Anterior cingulate cortex (tissue), 58 donors: ENCODE results near the gene COL13A1.
A peak's percentile ranks its signal among the peaks of the same experiment; 100 is the strongest.

ENCODE experiments used
- DNase-seq, 58 donors: peaks; one replicate each; lab custom pipeline; 2025; lab: John Stamatoyannopoulos, UW

COL13A1 gene

GRCh38 chr10:69899727-69900595 lies 98.3 kb downstream of the COL13A1 start:
- DNase-seq, result no peak

- no peak for DNase-seq
These were observed 99.3 kb downstream of the COL13A1 start for GRCh38 chr10:69901022-69901421.

- DNase-seq, result peak in 13 of 58 donors; percentile 3 to 25 (median 12)
These were observed 100.2 kb downstream of the COL13A1 start for GRCh38 chr10:69901628-69902505.

- DNase-seq, result peak in 7 of 58 donors; percentile 15 to 59 (median 18)
These were observed 101.3 kb downstream of the COL13A1 start for GRCh38 chr10:69902835-69903535.

- DNase-seq, result no peak
These were observed 102.8 kb downstream of the COL13A1 start for GRCh38 chr10:69904533-69904932.

- DNase-seq, result no peak
These were observed 104.7 kb downstream of the COL13A1 start for GRCh38 chr10:69906425-69906824.

- no peak for DNase-seq
These were observed 105.8 kb downstream of the COL13A1 start for GRCh38 chr10:69907517-69907916.

- DNase-seq, result no peak
These were observed 106.4 kb downstream of the COL13A1 start for GRCh38 chr10:69908124-69908523.

- DNase-seq, result no peak
These were observed 108.9 kb downstream of the COL13A1 start for GRCh38 chr10:69910561-69910960.

GRCh38 chr10:69911613-69912528 lies 110.2 kb downstream of the COL13A1 start:
- peak in 43 of 58 donors; percentile 5 to 82 (median 39) for DNase-seq

GRCh38 chr10:69912589-69912988 lies 110.9 kb downstream of the COL13A1 start:
- peak in 1 of 58 donors; percentile 5 for DNase-seq

GRCh38 chr10:69913606-69914382 lies 112.1 kb downstream of the COL13A1 start:
- no peak for DNase-seq

- peak in 55 of 58 donors; percentile 6 to 81 (median 47) for DNase-seq
These were observed 112.9 kb downstream of the COL13A1 start for GRCh38 chr10:69914398-69915214.

- DNase-seq, result no peak
These were observed 113.5 kb downstream of the COL13A1 start for GRCh38 chr10:69915215-69915560.

- no peak for DNase-seq
These were observed 114.4 kb downstream of the COL13A1 start for GRCh38 chr10:69916118-69916517.

GRCh38 chr10:69918036-69918435 lies 116.3 kb downstream of the COL13A1 start:
- DNase-seq, result no peak

- DNase-seq, result no peak
These were observed 117.5 kb downstream of the COL13A1 start for GRCh38 chr10:69919250-69919649.

GRCh38 chr10:69925111-69925510 lies 123.4 kb downstream of the COL13A1 start:
- DNase-seq, result no peak
